A549 (cell line): ENCODE results near the gene DLG2. TPM values are rescaled to one million over a fixed set of nuclear protein-coding genes. Genes with fewer than 3 reads are reported as not detected.
A peak's percentile ranks its signal among the peaks of the same experiment; 100 is the strongest.

Experiments used
- ATAC-seq, 2 experiments: fragments of 200-7000 bp in 1 of 2; fragments of >200 bp in 1 of 2; cut with Nextera tagmentation in 1 of 2; cut with Tn5 transposase in 1 of 2; 3 replicates each; pipeline versions ENCODE4 v1.8.0 to v1.9.1; 2018 to 2020; ENCODE audit warnings: mild to moderate bottlenecking in 1 of 2, moderate library complexity in 1 of 2
- CTCF ChIA-PET: fragments of 300-600 bp; sonication (Branson Sonifier 250); formaldehyde crosslinking; extraction: SDS; loops from one replicate; lab custom pipeline; 2021; ENCODE audit warnings: antibody characterized with exemption, inconsistent platforms; lab: Yijun Ruan, JAX
- POLR2A ChIA-PET: fragments of 350-600 bp; formaldehyde crosslinking; extraction: SDS; loops from one replicate; lab custom pipeline; 2021; ENCODE audit warnings: antibody characterized with exemption, inconsistent platforms; lab: Yijun Ruan, JAX
- DNase-seq, 2 experiments: peaks; one replicate each; pipeline versions ENCODE4 v3.0.0 to v3.0.0-alpha.2; 2011 to 2016; ENCODE audit warnings: low read depth in 1 of 2, low spot score in 1 of 2
- FAIRE-seq: peaks from 2 replicates; lab custom pipeline; 2011; peaks lifted over from hg19 to GRCh38; lab: Jason Lieb, UNC
- H3K27ac ChIP-seq, 2 experiments: fragments of >200 bp; sonication (Bioruptor Twin); formaldehyde crosslinking; 3 replicates each; pipeline ENCODE4 v1.5.1; 2016 to 2017
- H3K4me1 ChIP-seq: fragments of >200 bp; sonication (Bioruptor Twin); formaldehyde crosslinking; 3 replicates; pipeline ENCODE4 v1.6.1; 2016
- H3K4me2 ChIP-seq: fragments of >200 bp; sonication (Bioruptor Twin); formaldehyde crosslinking; 3 replicates; pipeline ENCODE4 v1.6.1; 2016
- H3K4me3 ChIP-seq: fragments of >200 bp; sonication (Bioruptor Twin); formaldehyde crosslinking; 3 replicates; pipeline ENCODE4 v1.5.1; 2016
- H3K9me3 ChIP-seq: fragments of >200 bp; sonication (Bioruptor Twin); formaldehyde crosslinking; 3 replicates; pipeline ENCODE4 v1.6.1; 2016
- ATOH8 ChIP-seq: fragments of 250-450 bp; sonication (Bioruptor Pico); IDR thresholded peaks from 2 replicates; pipeline ENCODE4 v1.5.0; 2020; ENCODE audit warnings: low read depth, mild to moderate bottlenecking, moderate library complexity
- CEBPB ChIP-seq, 2 experiments: fragments of >200 bp in 1 of 2; sonication (Bioruptor Twin) in 1 of 2; formaldehyde crosslinking in 1 of 2; IDR thresholded peaks; 2 replicates each; pipeline ENCODE4 v1.6.1; 2012 to 2016
- CHD4 ChIP-seq: fragments of 200-600 bp; sonication (generic); IDR thresholded peaks from 2 replicates; pipeline ENCODE4 v1.6.1; 2016; ENCODE audit warnings: antibody characterized with exemption, mild to moderate bottlenecking, borderline replicate concordance
- CTCF ChIP-seq: fragments of >200 bp; sonication (Bioruptor Twin); formaldehyde crosslinking; IDR thresholded peaks from 3 replicates; pipeline ENCODE4 v1.5.1; 2016
- EHF ChIP-seq: fragments of 250-450 bp; sonication (Bioruptor Pico); IDR thresholded peaks from 2 replicates; pipeline ENCODE4 v1.5.0; 2020; ENCODE audit warnings: mild to moderate bottlenecking
- EHMT2 ChIP-seq: fragments of 200-600 bp; sonication (generic); IDR thresholded peaks from 2 replicates; pipeline ENCODE4 v1.6.1; 2016; ENCODE audit warnings: antibody characterized with exemption, low read depth, mild to moderate bottlenecking, moderate library complexity
- EP300 ChIP-seq, 2 experiments: fragments of >200 bp; sonication (Bioruptor Twin); formaldehyde crosslinking; IDR thresholded peaks; 2 replicates in 1 of 2; 3 replicates in 1 of 2; pipeline ENCODE4 v1.6.1; 2016 to 2017
- ESRRA ChIP-seq: fragments of 150-350 bp; IDR thresholded peaks from 2 replicates; pipeline ENCODE4 v1.6.1; 2014; ENCODE audit warnings: mild to moderate bottlenecking, low read length, borderline replicate concordance
- FOSL2 ChIP-seq, 2 experiments: fragments of 450-650 bp in 1 of 2; fragments of >200 bp in 1 of 2; sonication (Bioruptor Twin) in 1 of 2; formaldehyde crosslinking; IDR thresholded peaks; 2 replicates each; pipeline versions ENCODE4 v1.5.0 to v1.6.1; 2016 to 2020; ENCODE audit warnings: mild to moderate bottlenecking in 1 of 2, moderate library complexity in 1 of 2
- HDAC2 ChIP-seq: fragments of 200-600 bp; sonication (generic); IDR thresholded peaks from 2 replicates; pipeline ENCODE4 v1.6.1; 2016
- HOXA7 ChIP-seq: fragments of 250-450 bp; sonication (Bioruptor Pico); IDR thresholded peaks from 2 replicates; pipeline ENCODE4 v1.5.0; 2020; ENCODE audit warnings: mild to moderate bottlenecking, moderate library complexity
- HOXB13 ChIP-seq: fragments of 250-450 bp; sonication (Bioruptor Pico); IDR thresholded peaks from 2 replicates; pipeline ENCODE4 v1.5.0; 2020; ENCODE audit warnings: low read depth, mild to moderate bottlenecking, moderate library complexity
- JUNB ChIP-seq: fragments of >200 bp; sonication (Bioruptor Twin); formaldehyde crosslinking; IDR thresholded peaks from 2 replicates; pipeline ENCODE4 v1.6.1; 2016
- KDM1A ChIP-seq: fragments of 200-600 bp; sonication (generic); IDR thresholded peaks from 2 replicates; pipeline ENCODE4 v1.6.1; 2016; ENCODE audit warnings: low read depth, mild to moderate bottlenecking
- NFE2L2 ChIP-seq: fragments of 150-350 bp; conservative IDR thresholded peaks from 2 replicates; pipeline ENCODE4 v1.6.1; 2014; ENCODE audit warnings: low read length
- NR3C1 ChIP-seq: fragments of >200 bp; sonication (Bioruptor Twin); formaldehyde crosslinking; IDR thresholded peaks from 3 replicates; pipeline ENCODE4 v1.6.1; 2017
- PBX3 ChIP-seq: IDR thresholded peaks from 2 replicates; pipeline ENCODE4 v1.6.1; 2012
- RAD21 ChIP-seq, 2 experiments: fragments of >200 bp in 1 of 2; sonication (Bioruptor Twin) in 1 of 2; formaldehyde crosslinking in 1 of 2; IDR thresholded peaks in 1 of 2; conservative IDR thresholded peaks in 1 of 2; 2 replicates in 1 of 2; 3 replicates in 1 of 2; pipeline ENCODE4 v1.6.1; 2012 to 2018; ENCODE audit warnings: inconsistent platforms in 1 of 2
- REST ChIP-seq: fragments of 200-600 bp; sonication (generic); IDR thresholded peaks from 2 replicates; pipeline ENCODE4 v1.6.1; 2016; ENCODE audit warnings: antibody characterized with exemption, mild to moderate bottlenecking, moderate library complexity
- RNF2 ChIP-seq: fragments of 200-600 bp; sonication (generic); IDR thresholded peaks from 2 replicates; pipeline ENCODE4 v1.6.1; 2016; ENCODE audit warnings: low read depth, mild to moderate bottlenecking, antibody characterized with exemption, moderate library complexity, borderline replicate concordance
- SMC3 ChIP-seq: fragments of >200 bp; sonication (Bioruptor Twin); formaldehyde crosslinking; IDR thresholded peaks from 3 replicates; pipeline ENCODE4 v1.6.1; 2018; ENCODE audit warnings: inconsistent platforms
- USF2 ChIP-seq: fragments of 450-650 bp; IDR thresholded peaks from 2 replicates; pipeline ENCODE4 v1.6.1; 2014; ENCODE audit warnings: antibody characterized with exemption
- ZNF302 ChIP-seq: fragments of 250-450 bp; sonication (Bioruptor Pico); IDR thresholded peaks from 2 replicates; pipeline ENCODE4 v1.9.0; 2021; ENCODE audit warnings: inconsistent platforms, mild to moderate bottlenecking, moderate library complexity
- ZSCAN20 ChIP-seq: fragments of 250-450 bp; sonication (Bioruptor Pico); IDR thresholded peaks from 2 replicates; pipeline ENCODE4 v1.8.0; 2022; ENCODE audit warnings: mild to moderate bottlenecking, moderate library complexity
- WGBS: methylation state at CpG from one replicate; pipeline ENCODE4 v1.1.6; 2017; ENCODE audit errors: missing lambda C conversion rate; 5-methylcytosine and 5-hydroxymethylcytosine counted together
- polyA plus RNA-seq, 4 experiments: library from polyadenylated mRNA; depleted of rRNA in 3 of 4; stranded (reverse); fragments of >200 nt; fragmentation: RNase III in 1 of 4; extraction: RNeasy Plus Mini Kit Qiagen cat#74134 plus additional on column Dnase treatment in 1 of 4; gene quantifications; 2 replicates in 3 of 4; 3 replicates in 1 of 4; pipeline ENCODE4 v1.2.3, GENCODE V29; 2011 to 2017

Gene DLG2
- polyA plus RNA-seq, 2 of the 4 experiments (the other 2 are of a cell fraction) = 0.26 to 0.79 TPM

- Histone ChIP-seq H3K9me3 (no peaks in the 10 kb centered on the region), H3K4me2 (no peak overlapping the region), H3K4me1 (no peaks in the 10 kb centered on the region), H3K27ac (no peak overlapping the region)
- POLR2A ChIA-PET = no interaction called here
- FAIRE-seq = no peak
- TF ChIP-seq RAD21 (conservative IDR thresholded peaks at IDR 0.05 in 1 of 2, IDR thresholded peaks at IDR 0.05 in 1 of 2) = 0 out of 5 replicates have a peak, but pooled peaks of 1 of the 2 experiments have one; percentile 22
- no peak for TF ChIP-seq PBX3
- no peak for TF ChIP-seq HOXB13 (CRISPR knock-in tag)
- TF ChIP-seq SMC3 = 0 out of 3 replicates have a peak, but pooled peaks have one; percentile 16
- TF ChIP-seq, all 56 proteins: peak for 2
- 3% methylated on average over 2 of the region's 2 CpGs for WGBS
- DNase-seq (no peak), ATAC-seq (no peak)
- CTCF ChIA-PET = no interaction called here
- H3K4me3 ChIP-seq = no peak overlapping the region
Observed at GRCh38 chr11:83671289-83671688, 1955.9 kb downstream of the DLG2 start.

- no peak overlapping the region for H3K27ac ChIP-seq
- DNase-seq (no peak), FAIRE-seq (no peak), ATAC-seq (no peak)
- 62% methylated on average over 4 of the region's 4 CpGs for WGBS
- ChIA-PET CTCF (no interaction called here), POLR2A (no interaction called here)
- no peak overlapping the region for H3K4me3 ChIP-seq
- H3K4me1 ChIP-seq = no peaks in the 10 kb centered on the region
- H3K9me3 ChIP-seq = no peaks in the 10 kb centered on the region
- TF ChIP-seq ZNF302 (CRISPR knock-in tag) = no peak
- no peak for TF ChIP-seq NR3C1
- TF ChIP-seq HDAC2 = no peak
- no peak for TF ChIP-seq NFE2L2
- no peak for TF ChIP-seq KDM1A
- no peak for TF ChIP-seq ESRRA
- no peak overlapping the region for H3K4me2 ChIP-seq
Observed at GRCh38 chr11:83666149-83666548, 1961.0 kb downstream of the DLG2 start.

GRCh38 chr11:83663988-83664387 lies 1963.2 kb downstream of the DLG2 start:
- ChIA-PET POLR2A (no interaction called here), CTCF (no interaction called here)
- H3K9me3 ChIP-seq = no peaks in the 10 kb centered on the region
- H3K4me3 ChIP-seq = no peak overlapping the region
- no peak for DNase-seq
- no peaks in the 10 kb centered on the region for H3K4me1 ChIP-seq
- ATAC-seq = no peak
- no peak for FAIRE-seq
- H3K4me2 ChIP-seq = no peak overlapping the region
- no peak overlapping the region for H3K27ac ChIP-seq
- 76% methylated on average over 4 of the region's 4 CpGs for WGBS
- no peak for TF ChIP-seq HDAC2
- no peak for TF ChIP-seq EP300 (IDR thresholded peaks at IDR 0.05)
- TF ChIP-seq RNF2 = no peak
- TF ChIP-seq CHD4 = no peak
- TF ChIP-seq EHMT2 = no peak

- POLR2A ChIA-PET = no interaction called here
- CTCF ChIA-PET = no interaction called here
- no peaks in the 10 kb centered on the region for H3K9me3 ChIP-seq
- no peak for FAIRE-seq
- H3K4me3 ChIP-seq = no peak overlapping the region
- H3K4me1 ChIP-seq = no peaks in the 10 kb centered on the region
- no peak overlapping the region for H3K27ac ChIP-seq
- no peak for ATAC-seq
- DNase-seq = no peak
- no peak overlapping the region for H3K4me2 ChIP-seq
- 25% methylated on average over 3 of the region's 3 CpGs for WGBS
- TF ChIP-seq EHMT2 = no peak
- TF ChIP-seq CTCF = no peak
- no peak for TF ChIP-seq USF2
- no peak for TF ChIP-seq EHF
- TF ChIP-seq CEBPB (IDR thresholded peaks at IDR 0.05) = no peak
- TF ChIP-seq RNF2 = no peak
- no peak for TF ChIP-seq FOSL2 (IDR thresholded peaks at IDR 0.05)
- TF ChIP-seq FOSL2 (CRISPR knock-in tag; IDR thresholded peaks at IDR 0.05) = no peak
- no peak for TF ChIP-seq HOXA7
- no peak for TF ChIP-seq ATOH8 (CRISPR knock-in tag)
- TF ChIP-seq JUNB = no peak
- TF ChIP-seq REST = no peak
- no peak for TF ChIP-seq ZSCAN20 (CRISPR knock-in tag)
Observed at GRCh38 chr11:83663446-83663845, 1963.7 kb downstream of the DLG2 start.
